GM18511 (cell line): ENCODE measurements around the gene IL36RN.
"Not testable (repeated sequence)": the region's sequence is repeated elsewhere in the genome, so short reads cannot be mapped to it uniquely, and the experiment has no call there.

Experiments used
- ATAC-seq: cut with Tn5 transposase; IDR thresholded peaks from one replicate; pipeline ENCODE4 v1.9.1; 2021; ENCODE audit warnings: mild to moderate bottlenecking, moderate library complexity; ENCODE audit not compliant: unreplicated experiment

Gene IL36RN

DNA sequence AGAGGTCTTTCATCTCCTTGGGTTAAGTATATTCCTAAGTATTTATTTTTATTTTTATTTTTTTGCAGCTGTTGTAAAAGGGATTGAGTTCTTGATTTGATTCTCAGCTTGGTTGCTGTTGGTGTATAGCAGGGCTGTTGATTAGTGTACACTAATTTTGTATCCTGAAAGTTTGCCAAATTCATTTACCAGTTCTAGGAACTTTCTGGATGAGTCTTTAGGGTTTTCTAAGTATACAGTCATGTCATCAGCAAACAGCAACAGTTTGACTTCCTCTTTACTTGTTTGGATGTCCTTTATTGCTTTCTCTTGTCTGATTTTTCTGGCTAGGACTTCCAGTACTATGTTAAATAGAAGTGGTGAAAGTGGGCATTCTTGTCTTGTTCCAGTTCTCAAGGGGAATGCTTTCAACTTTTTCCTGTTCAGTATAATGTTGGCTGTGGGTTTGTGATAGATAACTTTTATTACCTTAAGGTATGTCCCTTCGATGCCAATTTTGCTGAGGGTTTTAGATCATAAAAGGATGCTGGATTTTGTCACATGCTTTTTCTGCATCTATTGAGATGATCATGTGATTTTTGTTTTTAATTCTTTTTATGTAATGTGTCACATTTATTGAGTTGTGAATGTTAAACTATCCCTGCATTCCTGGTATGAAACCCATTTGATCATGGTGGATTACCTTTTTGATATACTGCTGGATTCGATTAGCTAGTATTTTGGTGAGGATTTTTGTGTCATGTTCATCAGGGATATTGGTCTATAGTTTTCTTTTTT lies 38.0 kb downstream of the IL36RN start:
- not testable (repeated sequence) for ATAC-seq

DNA sequence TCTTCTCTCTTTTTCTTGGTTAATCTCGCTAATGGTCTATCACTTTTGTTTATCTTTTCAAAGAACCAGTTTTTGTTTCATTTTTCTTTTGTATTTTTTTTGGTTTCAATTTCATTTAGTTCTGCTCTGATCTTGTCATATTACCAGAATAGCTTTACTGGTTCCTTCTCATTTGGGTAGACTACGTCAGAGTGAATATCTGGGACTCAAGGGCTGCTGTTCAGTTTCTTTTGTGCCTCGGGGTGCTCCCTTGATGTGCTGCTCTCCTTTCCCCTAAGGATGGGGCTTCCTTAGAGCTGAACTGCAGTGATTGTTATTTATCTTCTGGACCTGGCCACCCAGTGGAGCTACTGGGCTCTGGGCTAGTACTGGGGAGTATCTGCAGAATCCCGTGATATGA lies 39.0 kb downstream of the IL36RN start:
- no peak for ATAC-seq

DNA sequence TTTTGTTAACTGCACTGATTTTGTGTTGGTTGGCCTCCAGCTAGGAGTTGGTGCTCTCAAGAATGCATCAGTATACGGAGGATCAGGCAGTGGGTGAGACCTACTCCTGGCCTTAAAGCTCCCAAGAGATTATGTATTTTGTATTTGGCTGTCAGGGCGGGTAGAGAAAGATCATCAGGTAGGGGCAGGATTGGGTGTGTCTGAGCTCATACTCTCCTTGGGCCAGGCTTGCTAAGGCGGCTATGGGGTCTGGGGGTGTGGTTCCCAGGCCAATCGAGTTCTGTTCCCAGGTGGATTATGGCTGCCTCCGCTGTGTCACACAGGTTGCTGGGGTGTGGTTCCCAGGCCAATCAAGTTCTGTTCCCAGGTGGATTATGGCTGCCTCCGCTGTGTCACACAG lies 39.5 kb downstream of the IL36RN start:
- ATAC-seq = no peak

DNA sequence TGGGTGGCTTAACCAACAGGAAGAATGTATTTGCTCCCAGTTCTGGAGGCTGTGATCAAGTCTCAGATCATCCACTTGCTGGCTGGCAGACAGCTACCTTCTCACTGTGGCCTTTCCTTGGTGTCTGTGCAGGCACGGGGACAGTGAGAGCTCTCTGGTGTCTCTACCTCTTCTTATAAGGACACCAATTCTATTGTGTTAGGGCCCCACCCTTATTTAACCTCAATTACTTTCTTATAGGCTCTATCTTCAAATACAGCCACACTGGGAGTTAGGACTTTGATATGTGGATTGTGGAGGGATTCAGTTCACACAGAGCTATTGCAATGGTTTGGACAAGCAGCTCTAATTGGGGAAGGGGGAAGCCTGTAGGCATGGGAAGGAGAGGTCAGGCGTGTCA lies 43.1 kb downstream of the IL36RN start:
- ATAC-seq = no peak

DNA sequence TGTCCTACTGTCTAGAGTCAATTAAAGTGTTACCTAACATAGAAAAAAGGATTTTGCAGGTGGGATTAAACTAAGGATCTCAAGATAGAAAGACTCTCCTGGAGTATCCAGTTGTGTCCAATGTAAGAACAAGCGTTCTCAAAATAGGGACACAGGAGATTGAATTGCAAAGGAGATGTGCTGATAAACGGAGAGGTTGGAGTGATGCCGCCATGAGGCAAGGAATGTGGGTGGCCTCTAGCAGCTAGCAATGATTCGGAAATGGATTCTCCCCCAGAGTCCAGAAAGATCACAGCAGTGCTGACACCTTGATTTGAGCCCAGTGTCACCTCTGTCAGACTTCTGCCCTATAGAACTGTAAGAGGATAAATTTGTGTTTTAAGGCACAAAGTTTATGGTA lies 44.3 kb downstream of the IL36RN start:
- ATAC-seq = no peak

DNA sequence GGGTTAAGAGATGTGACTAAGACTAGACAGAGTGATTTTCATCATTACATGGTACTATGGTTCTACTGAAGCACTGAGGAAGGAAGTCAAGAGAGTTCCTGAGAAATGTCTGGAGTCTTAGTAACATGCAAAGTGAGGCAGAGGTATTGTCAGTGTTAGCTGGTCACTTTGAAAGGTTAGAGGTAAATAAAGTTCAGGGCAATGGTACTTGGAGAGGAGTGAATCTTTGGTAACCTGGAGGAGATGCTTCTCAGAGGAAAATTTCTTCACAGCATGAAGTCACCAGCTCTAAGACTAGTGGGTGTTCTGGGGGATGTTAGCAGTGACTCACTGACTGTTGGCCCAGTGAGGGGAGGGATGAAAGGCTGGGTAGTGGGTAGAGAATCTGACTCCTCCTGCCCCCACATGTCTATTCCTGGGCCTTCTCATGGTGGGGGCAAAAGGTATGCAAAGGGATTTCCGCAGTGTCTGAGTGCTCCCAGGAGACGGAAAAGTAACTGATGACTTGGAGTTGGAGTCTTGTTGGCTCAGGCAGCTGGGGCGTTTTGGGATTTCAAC lies 45.1 kb downstream of the IL36RN start:
- ATAC-seq = no peak

DNA sequence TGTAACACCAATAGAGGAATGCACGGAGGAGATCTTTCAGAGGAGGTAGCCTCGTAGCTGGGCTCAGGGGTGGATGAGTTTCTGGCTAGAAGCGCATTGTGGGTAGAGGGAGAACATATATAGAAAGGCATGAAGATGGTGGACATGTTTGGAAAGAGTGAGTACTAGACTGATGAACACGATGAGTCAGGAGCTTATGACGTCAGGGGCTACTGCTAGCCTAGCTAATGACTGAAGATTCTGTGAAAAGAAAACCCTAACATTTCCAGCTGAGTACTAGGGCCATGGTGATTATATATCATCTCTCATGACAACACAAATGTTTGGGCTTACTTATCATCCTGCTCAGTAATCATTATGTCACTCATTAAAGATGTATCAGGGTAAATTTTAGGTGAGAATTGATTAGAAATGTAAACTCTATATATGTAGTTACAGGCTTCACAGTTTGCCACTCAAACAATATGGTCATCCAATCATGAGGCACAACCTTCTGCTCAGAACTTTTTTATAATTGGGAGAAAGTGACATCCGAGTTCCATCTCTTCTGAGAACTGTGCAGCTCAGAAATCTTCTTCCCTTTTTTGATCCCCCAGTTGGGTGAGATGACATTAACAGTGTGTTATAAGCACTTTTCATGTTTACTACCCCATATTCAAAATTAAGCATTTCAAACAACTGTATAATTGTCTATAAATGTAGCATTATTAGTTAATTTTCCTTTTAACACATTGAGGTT lies 46.2 kb downstream of the IL36RN start:
- ATAC-seq = no peak

DNA sequence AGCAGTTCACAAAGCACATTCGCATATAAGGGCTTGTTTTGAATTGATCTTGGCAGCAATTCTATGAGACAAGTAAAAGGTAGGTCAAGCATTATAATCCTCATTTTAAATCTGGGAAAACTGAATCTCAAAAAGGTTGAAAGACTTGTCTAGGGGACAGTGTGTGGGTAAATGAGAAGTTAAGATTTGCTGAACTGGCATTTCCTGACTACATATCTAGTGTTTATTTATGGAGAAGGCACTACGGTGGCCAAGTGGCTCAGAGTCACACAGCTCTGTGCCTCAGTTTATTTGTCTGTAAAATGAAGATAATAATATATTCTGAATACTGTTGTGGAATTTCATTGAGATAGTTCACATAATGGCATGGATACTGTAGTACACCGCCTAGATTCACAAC lies 52.1 kb downstream of the IL36RN start:
- ATAC-seq = no peak

DNA sequence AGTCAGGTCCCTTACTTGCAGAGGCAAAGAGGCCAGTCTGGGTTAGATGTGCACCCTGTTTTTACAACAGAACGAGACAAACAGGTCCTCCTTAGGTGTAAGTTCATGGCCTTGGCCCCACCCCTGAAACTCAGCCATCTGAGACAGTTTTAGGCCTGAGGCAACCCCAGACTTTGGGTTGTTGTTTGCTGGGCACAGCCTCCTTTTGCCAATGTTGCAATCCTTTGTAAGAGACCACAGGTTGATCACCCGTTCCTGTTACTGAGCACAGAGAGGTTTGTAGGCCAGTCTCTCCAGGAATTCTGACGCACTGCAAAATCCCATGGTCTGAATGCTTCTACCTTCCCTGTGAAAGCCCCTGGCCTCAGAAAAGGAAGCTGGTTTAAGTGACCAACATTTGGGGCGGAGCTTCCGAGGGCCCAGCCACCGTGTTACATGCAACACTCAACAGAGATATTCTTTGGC lies 52.9 kb downstream of the IL36RN start:
- no peak for ATAC-seq

DNA sequence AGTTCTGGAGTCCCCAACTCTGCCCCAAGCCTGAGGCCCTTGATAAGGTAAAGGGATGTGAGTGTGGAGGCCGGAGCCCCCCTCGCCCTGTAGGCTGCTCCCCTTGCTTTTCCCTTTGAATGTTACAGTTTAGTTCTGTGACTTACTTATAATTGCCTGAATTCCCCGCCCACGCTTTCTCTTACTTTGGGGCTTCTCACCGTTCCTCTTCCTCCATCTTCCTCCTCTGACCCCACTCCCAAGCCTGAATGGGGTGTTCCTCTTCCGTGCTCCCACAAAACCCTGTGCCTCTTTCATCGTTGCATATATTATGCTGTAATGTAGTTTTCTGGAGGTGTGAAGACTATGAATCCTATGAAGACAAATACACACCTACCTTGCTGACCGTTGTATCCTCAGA lies 53.4 kb downstream of the IL36RN start:
- no peak for ATAC-seq

DNA sequence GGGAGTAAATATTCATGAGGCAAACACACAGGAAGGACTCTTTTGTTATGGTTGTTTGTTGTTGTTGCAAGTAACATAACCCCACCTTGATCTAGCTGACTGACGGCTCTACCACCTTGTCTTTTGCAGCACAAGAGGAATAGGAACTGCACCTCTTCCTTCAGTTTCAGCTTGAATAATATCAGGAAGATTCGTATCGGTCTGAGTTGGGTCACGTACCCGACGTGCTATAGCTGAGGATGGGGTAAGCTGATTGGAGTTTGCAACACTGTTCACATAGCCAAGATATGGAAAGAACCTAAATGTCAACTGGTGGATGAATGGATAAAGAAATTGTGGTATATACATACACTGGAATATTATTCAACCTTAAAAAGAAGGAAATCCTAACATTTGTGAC lies 53.9 kb downstream of the IL36RN start:
- no peak for ATAC-seq

DNA sequence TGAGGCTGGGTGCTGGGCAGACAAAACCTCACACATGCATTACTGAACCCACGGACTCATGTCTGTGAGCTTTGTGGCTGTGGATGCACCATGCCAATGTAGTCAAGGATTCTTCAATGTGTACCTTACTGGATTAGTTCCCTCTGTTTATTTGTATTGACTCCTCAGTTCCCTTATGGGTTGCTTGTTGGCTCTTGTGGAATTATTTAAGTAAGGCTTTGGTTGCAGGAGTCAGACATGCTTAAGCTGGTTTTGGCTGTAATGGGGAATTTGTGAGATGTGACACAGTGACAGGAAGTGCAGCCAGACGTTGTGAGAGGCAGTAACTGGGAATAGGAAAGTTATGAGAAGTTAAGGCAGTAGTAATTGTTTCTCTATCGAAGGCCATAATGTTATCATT lies 54.8 kb downstream of the IL36RN start:
- no peak for ATAC-seq
